Left cardiac atrium (tissue), 4 donors: Measurements from ENCODE around the gene EHD1. TPM values are rescaled to one million over a fixed set of nuclear protein-coding genes. Genes with fewer than 3 reads are reported as not detected.

Experiments used
- ATAC-seq, 2 donors: fragments of 200-7000 bp; cut with Tn5 transposase; one replicate each; pipeline ENCODE4 v1.9.1; 2020; ENCODE audit warnings: mild to moderate bottlenecking in 2 of 2, moderate library complexity in 2 of 2
- DNase-seq: peaks from one replicate; pipeline ENCODE4 v3.0.0-alpha.2; 2020
- intact Hi-C, 2 donors: fragments of 100-400 bp; cut with DNase I; formaldehyde crosslinking; loops; one replicate each; pipeline versions ENCODE4 v1.14.1 to v1.15.1; 2022 to 2023
- total RNA-seq, 2 donors: library from RNA; stranded (reverse); fragmentation: NEBNext Ultra II Directional; extraction: Animal tissue kit (Norgen Biotek cat#: 25700); gene quantifications; one replicate each; pipeline ENCODE4 v1.2.1, GENCODE V29; 2021
- donor health status: DM: no; HTN: yes; CAD: no.
- donor health status: DM: no; HTN: yes; CAD: no; lungs with severe emphysema.
- donor health status: DM: yes; HTN: yes; CAD: no.
- donor health status: Dilated cardiomyopathy.

EHD1 gene
- total RNA-seq, 2 donors from 2014 or later = 36.6 to 43.1 TPM

DNA sequence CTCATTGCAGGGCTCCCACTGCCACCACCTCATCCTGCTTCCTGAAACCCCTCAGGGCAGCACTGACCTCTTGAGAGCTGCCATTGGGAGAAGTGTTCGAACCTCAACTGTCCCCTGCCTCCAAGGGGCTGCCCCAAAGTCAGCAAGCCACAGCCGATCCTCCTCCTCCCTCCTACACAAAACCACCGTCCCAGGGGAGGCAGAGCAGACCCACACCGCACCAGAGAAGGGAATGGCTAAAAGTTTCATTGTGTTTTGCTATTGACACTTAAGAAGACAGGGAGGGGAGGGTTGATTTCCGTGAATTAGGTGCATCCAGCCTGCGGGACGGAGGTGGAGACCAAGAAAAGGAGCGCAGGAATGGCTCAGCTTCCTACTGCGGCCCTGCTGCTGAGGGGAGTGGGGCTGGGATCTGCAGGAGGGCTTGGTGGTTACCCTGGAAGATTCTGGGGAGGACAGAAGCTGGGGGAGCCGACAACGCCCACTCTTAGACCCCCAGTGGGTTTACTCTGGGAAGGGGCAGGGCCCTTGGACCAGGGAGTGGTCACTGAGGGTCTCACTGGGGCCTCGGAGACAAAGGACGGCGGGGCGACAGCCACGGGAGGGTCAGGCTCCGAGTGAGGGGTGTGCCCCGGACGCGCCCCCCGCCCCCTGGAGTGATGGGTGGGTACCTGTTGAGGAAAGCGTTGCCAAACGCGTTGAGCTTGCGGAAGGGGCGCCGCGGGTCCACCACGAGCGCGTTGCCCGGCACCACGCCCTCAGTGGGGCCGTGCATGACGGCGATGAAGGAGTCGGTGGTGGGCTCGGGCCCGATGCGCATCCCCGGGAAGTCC, 815 bp downstream of the EHD1 start:
- intact Hi-C loops = no loop called here
- peak; percentile 49 for DNase-seq
- ATAC-seq = peak; percentile 4 to 12

- ATAC-seq = no peak
- intact Hi-C loops = no loop called here
- DNase-seq = no peak
These were observed 1.5 kb downstream of the EHD1 start for GRCh38 chr11:64876835-64877341.

- DNase-seq = no peak
- no peak for ATAC-seq
- intact Hi-C loops = no loop called here
These were observed 2.1 kb downstream of the EHD1 start for GRCh38 chr11:64876229-64876750.

GRCh38 chr11:64875369-64876228, 2.8 kb downstream of the EHD1 start:
- no peak for DNase-seq
- intact Hi-C loops = no loop called here

GRCh38 chr11:64874308-64875240, 3.8 kb downstream of the EHD1 start:
- ATAC-seq (no peak), DNase-seq (no peak)
- intact Hi-C loops = no loop called here

More at GRCh38 chr11:64875369-64876228, 2.8 kb downstream of the EHD1 start:
- ATAC-seq = no peak

- intact Hi-C loops = no loop called here
- no peak for ATAC-seq
- no peak for DNase-seq
These were observed 5.5 kb downstream of the EHD1 start for GRCh38 chr11:64872790-64873488.

- ATAC-seq (no peak), DNase-seq (no peak)
- intact Hi-C loops = no loop called here
These were observed 6.9 kb downstream of the EHD1 start for GRCh38 chr11:64871492-64871891.

DNA sequence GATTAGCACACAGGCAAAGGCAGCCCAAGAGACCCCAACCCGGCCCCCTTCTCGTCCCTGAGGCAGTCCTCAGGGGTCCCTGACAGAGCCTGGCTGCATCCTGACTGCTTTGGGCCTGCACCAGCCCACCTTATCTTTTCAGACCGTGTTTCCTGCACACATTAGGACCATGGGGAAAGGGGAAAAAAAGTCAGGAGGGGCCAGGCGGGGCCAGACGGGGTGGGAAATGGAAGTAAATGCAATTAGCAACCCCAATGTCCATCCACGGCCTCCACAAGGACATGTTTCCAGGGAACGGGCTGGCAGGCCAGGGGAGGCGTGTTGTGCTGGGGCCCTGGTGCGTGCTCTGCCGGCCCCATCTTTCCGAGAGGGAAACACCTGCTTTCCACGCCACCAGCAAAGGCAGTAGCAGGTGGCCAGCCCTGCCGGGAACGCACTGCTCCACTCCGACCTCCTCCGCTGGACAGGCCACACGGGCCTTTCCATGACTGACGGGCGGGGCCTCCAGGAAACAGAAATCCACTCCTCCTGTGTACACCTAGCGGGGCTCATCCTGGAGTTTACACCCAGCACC, 7.4 kb downstream of the EHD1 start:
- DNase-seq = no peak
- intact Hi-C loops = no loop called here
- ATAC-seq = peak in 1 of 2 donors; percentile 1

DNA sequence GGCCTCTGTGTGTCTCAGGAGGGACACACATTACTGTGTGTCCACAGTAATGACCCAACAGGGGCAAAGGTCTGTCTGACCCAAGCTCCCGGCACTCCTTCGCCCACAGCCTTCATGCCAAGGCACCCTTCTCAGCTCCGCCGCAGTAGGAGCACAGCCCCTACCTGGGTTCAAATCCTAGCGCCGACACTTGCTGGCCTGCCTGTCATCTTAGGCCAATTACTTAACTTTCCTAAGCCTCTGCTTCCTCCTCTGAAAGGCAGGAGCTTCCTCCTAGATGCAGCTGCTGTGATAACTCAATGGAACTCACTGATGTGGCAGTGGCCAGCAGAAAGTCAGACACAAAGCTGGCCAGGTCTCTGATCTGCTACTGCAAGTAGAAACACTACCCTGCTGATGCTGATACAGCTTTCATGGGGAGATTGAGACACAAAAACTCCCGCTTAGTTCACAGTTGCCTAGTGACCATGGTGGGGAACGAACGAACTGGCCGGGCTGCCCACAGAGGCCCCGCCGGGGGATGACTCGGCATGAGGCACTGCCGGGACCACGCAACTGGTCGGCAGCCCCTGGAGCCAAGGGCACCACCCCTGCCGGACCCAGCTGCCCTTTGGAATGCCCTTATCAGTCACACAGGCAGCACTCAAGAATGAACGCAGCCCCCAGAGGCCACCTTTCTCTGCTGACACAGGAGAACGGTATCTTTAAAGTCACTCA, 8.1 kb downstream of the EHD1 start:
- DNase-seq = peak; percentile 84
- intact Hi-C loops = no loop called here
- peak; percentile 60 to 67 for ATAC-seq

GRCh38 chr11:64869571-64870175, 8.7 kb downstream of the EHD1 start:
- intact Hi-C loops = no loop called here
- no peak for DNase-seq
- peak; percentile 0 to 15 for ATAC-seq

- peak; percentile 81 for DNase-seq
- ATAC-seq = peak; percentile 4 to 64
- intact Hi-C loops = no loop called here
These were observed 9.4 kb downstream of the EHD1 start for GRCh38 chr11:64868904-64869570.

DNA sequence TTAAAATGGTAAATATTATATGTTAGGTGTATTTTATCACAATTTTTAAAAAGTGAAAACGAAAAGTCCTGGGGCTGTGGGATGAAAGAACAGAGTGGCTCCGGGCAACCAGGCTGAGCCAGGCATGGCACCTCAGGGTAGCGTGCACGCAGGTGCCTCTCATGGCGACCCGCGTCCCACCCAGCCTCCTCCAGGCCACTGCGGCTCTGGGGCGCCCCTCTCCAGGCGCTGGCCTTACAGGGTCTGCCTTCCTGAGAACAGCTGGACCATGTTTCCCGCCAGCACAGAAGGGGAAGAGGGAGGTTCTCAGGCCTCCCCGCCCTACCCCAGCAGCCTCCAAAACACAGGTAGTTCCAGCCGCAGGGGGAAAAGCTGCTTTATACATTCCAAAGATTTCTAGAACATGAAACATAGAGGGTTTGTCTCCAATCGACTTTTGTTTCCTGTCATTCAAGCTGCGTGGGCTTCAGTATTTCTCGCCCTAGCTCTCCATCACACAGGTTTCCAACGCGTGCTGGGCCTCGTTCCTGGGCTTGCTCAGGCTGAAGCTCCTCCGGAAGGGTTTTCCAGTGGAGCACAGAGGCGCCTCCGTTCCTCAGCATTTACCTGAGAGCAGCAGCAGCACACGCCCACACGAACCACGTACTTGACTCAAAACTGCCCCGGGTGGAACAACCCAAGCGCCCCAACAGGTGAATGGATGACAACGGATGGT, 10.5 kb downstream of the EHD1 start:
- ATAC-seq (no peak), DNase-seq (no peak)
- intact Hi-C loops = no loop called here

DNA sequence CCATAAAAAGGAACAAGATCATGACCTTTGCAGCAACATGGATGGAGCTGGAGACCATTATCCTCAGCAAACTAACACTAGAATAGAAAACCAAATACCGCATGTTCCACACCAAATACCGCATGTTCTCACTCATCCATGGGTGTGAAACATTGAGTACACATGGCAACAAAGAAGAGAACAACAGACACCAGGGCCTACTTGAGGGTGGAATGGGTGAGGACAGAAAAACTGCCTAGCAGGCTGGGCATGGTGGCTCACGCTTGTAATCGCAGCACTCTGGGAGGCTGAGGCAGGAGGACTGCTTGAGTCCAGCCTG, 12.3 kb downstream of the EHD1 start:
- no peak for ATAC-seq
- intact Hi-C loops = no loop called here
- DNase-seq = no peak

DNA sequence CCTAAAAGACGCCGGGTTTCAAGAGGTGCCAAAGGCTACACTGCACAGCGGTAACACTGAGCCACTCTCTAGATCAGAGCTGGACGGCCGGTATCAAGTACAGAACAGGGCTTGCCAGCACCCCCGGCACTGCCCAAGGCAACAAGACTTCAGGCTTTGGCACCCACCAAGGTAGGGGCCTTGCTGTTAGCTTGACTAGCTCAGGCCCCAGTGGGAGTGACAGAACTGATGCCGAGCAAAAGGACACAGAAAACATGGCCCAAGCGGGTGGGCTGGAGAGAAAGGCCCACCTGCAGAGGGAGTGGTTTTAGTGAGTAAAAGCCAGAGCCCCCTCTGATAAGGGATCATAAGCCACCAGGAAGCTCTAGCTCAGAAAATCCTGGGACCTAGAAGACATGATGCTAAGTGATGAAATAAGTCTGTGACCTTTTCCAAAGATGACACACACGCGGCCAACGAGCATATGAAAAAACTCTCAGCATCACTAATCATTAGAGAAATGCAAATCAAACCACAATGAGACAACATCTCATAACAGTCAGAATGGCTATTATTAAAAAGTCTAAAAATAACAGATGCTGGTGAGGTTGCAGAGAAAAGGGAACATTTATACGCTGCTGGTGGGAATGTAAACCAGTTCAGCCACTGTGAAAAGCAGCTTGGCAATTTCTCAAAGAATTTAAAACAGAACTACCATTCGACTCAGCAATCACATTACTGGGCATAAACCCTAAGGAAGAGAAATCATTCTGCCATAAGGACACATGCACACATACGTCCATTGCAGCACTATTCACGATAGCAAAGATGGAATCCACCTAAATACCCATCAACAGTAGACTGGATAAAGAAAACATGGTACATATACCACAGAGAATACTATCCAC, 12.9 kb downstream of the EHD1 start:
- ATAC-seq (peak in 1 of 2 donors; percentile 3), DNase-seq (no peak)
- intact Hi-C loops = no loop called here
